ENCODE results near the gene LY86. TPM values are rescaled to one million over a fixed set of nuclear protein-coding genes. Genes with fewer than 3 reads are reported as not detected.

The LY86 gene
- 5.4 TPM for total RNA-seq
- long read RNA-seq, partial matches to known transcripts, result 0 of 3 reads
- long read RNA-seq, other reads (novel, unspliced or antisense), result 3 of 3 reads

DNA sequence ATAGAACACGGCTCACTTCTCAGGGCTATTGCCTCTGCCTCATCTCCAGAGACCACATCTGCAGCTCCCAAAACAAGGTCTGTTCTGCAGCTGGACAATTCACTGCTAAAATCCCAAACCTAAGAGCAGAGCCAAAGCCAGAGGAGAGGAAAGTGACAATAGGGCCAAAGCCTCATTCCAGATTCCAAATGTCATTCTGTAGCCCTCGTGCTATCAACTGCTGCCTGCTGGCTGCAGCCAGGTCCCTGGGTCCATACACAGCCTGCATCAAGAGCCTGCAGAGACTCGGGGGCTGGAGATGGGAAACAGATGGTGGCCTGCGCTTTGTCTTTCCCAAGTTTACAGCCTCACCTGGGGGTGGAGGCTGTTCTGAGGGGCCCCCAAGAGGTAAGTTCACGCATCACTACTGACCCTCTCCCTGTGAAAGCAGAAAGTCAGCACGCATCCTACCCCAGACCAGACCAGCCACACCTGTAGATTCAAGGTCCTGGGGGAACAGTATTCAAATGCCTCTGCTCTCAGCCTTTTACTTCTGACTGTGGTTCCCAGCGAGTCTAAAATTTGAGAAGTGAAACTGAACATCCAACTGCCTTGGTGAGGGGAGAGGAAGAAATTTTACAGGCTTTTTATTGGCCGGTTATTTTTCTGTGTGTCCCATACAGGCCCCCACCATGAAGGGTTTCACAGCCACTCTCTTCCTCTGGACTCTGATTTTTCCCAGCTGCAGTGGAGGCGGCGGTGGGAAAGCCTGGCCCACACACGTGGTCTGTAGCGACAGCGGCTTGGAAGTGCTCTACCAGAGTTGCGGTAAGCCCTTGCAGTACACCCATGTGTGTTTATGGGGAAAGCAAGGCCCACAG is at the start of gene LY86:
Gene LY86, plus strand, starts transcription at position 657 of the 860 bp plus-strand sequence. Its CDS starts 15 bp downstream, at position 672.
- no peak for DNase-seq (ENCODE audit: low spot score)

DNA sequence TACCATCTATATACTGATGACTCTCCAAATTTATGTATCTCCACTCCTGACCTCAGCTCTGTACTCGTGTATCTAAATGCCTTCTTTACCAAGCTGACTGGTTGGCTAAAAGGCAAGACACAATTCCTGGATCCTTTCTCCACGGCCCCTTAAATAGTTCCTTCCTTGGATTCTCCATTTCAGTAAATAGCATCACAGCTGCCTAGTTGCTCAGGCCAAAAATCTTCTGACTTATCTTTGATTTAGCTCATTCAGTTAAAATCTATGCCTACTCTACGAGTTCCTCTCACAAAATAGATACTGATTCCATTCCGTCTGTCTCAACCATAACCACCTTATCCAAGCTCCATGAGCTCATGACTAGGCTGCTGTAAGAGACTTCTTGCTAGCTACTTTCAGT is 49.5 kb upstream of the LY86 start:
- DNase-seq (ENCODE audit: low spot score), result no peak

DNA sequence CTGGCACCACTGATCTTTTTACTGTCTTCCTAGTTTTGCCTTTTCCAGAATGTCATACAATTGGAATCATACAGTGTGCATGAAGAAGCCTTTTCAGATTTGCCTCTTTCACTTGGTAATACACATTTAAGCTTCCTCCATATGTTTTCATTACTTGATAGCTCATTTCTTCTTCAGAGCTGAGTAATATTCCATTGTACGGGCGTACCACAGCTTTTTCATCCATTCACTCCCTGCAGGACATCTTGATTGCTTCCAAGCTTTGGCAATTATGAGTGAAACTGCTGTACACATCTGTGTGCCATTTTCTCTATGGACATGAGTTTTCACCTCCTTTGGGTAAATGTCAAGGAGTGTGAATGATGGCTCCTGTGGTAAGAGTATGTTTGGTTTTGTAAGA is 46.2 kb upstream of the LY86 start:
- no peak for DNase-seq (ENCODE audit: low spot score)

DNA sequence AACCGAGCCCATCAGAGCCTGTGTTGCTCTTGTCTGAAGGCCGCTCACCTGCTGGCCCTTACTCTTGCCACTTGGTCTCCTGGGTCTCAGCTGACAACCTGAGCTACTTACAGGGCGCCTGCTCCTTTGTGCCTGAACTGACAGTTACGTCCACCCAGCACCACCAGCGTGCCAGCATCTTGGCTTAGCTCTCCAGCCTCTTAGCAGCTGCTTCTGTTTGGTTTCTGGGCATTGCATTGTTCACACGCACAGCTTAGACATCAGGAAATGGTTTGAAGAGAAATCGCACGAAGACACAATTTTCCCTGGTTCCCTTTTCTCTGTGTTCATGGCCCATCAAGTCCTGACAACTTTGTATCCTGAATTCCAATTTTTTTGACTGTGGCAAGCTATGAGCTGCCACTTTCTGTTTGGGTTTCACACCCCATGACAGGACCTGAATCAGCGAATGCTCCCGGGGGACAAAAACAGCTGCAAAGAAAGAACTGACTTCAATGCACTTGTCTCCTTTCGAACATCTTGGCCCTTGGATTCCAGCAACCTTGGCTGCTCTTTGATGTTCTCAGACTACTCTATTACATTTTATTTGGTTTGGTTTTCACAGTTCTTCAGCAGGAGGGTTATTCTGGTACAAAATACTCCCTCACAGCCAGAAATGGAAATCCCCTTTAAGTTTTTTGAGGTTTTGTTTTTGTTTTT is 45.2 kb upstream of the LY86 start:
- no peak for DNase-seq (ENCODE audit: low spot score)

DNA sequence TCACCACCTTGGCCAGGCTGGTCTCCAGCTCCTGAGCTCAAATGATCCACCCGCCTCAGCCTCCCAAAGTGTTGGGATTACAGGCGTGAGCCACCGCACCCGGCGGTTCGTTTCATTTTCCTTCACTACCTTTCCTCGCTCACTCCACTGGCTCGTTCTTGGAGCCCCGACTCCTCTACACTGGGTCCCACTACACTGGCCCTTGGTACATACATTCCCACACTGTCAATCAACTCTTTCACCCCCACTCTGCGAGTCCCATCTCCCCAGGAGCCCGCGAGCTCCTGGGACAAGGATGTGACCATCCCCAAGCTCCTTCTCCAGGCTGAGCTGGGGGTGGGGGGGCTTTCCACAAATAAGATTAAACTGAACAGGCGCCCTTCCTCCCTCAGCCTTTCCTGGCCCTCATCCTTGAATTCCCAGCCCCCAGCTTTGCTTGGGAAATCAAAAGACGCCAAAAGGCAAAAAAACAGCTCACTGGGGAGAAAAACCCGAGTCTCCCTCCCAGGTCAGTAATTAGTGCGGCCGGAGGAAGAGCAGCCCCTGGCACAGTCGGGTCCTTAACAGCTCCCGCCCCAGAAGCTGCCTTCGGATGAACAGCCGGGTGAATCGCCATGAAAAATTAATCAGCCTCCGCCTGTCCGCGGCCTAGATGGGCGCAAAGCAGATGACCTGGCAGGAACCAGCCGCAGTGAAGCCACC is 42.8 kb upstream of the LY86 start:
- no peak for DNase-seq (ENCODE audit: low spot score)

DNA sequence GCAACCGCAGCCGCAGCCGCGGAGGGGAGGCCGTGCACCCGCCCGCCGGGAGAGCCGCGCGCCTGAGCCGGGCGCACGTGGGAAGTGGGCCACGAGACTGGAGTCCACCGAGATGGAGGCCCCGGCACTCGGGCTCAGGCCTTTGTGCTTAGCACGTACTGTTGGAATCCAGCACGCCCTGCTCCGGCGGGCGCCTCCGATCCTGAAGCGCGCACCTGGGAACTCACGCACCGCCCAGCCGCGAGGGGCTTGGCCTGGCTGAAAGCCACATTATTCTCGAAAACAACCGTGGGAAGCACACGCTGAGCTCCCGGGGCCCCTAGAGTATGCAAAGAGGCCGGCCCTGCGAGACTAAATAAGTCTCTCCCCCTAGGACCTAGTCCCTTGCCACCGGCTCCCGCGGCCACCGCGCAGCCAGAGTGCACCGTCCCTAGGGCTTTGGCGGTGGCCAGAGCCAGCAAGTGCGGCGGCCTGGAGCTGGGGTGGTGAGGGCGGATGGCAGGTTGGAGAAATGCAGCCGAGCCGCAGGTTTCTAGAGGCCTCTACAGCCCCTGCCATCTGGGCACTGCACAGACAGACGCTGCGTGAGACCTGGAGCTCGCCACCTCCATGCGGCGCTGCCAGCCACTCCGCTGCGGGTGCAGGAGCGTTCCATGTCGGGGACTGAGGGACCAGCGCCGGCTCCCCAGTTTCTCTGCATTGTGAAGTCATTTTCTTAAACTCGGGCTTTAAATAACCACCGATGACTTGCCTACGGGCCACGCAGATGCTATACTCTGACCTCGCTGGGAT is 42.0 kb upstream of the LY86 start:
- no peak for DNase-seq (ENCODE audit: low spot score)

DNA sequence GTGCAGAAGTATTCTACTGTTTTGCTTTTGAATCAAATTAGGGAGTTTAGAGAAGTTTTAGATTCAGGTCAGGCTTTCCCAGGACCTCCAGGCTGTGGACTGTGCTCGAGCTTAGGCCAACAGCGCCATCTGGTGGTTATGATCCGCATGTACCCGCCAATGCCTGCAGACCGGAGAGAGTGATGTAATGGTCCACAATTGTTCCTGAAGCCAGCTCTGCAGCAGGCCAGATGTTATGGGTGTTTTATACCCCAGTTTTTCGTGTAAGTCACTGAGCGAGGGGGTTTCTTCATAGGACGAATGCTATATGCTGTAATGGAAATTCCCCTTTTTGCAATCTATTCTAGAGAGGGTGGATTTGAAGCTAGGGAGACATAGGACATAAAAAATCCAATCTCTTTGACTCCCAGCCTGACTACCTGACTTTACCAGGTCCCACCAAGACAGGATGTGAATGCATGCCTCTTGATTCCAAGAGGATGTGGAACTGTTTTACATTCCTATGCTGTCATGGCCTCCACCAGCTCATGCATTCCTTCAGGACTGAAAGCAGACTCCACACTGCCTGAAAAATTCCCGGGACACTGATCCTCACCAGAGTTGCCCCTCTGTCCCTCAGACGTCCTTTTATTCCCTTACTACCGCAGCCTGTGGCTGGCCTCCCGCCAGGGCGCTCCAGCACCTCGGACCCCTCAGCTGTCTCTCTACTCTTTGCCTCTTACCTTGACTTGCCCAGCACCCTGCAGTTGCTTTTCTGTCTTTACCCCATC is 41.2 kb upstream of the LY86 start:
- DNase-seq (ENCODE audit: low spot score), result peak; percentile 93

DNA sequence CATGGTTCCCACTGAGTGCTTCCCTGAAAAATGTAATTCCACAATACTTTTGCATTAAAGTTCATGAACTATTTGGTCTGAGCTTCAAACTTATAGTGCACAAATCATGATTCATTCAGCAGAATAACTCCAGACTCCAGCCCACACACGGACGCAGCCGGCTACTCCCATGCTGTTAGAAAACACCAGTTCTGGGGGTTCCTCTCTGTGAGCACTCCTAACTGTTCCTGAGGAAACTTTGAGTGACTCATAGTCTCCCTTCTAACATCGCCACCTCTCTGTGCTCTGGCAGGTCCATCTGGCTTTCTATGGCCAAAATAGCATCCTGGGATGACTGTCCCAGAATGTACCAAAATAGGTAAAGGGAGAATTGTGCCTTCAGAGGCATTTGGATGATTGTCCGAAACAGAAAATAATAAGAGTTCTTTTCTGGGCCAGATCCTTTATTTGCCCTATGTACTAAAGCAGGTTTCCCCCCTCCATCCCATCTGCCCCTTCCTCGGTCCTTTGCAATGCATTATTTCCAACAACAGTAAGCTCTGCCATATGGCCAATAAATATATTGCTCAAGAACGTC is 32.3 kb upstream of the LY86 start:
- DNase-seq (ENCODE audit: low spot score), result no peak

DNA sequence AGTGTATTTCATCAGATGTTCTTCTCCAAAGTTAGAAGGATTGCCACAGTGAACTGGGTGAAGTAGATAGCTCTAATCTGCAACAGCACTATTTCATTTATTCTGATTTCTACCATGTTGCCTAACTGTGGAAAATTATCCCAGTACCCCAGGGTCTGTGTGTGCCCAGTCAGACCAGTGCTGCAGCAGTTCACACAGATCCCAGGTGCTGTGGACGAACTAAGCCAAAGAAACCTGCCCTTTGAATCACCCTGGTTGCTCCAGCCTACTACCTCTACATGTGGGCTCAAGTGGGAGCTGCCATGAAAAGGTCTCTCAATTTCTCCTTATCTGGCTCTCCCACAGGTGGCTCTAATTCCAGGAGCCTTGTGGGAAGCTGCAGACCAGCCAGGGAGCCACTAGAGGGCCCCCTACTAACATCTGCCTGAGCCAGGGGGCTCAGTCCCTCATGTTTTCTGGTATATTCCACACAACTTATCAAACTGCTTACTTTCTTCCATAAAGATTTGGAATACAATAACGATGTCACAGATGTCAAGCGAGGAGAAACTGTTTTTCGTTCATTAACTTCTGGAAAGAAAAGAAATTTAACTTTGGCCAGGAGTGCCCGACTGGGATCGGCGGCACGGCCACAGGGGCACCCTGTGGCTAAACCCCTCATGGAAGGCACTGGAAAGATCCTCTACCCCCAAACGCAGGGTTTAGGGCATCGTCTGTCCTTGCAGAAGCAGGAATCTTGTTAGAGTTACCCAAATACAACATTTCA is 31.6 kb upstream of the LY86 start:
- no peak for DNase-seq (ENCODE audit: low spot score)

DNA sequence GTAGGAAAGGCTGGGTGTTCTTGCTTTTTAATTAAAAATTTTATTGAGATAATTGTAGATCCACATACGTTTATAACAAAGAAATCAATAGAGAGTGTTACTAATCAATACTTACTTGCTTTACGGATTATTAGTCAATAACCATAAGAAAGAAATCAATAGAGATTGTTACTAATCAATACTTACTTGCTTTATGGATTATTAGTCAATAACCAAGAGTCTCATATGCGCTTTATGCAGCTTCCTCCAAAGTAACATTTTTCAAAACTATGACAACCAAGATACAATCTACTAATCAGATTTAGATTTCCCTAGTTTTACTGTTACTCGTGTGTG is 31.0 kb upstream of the LY86 start:
- no peak for DNase-seq (ENCODE audit: low spot score)

DNA sequence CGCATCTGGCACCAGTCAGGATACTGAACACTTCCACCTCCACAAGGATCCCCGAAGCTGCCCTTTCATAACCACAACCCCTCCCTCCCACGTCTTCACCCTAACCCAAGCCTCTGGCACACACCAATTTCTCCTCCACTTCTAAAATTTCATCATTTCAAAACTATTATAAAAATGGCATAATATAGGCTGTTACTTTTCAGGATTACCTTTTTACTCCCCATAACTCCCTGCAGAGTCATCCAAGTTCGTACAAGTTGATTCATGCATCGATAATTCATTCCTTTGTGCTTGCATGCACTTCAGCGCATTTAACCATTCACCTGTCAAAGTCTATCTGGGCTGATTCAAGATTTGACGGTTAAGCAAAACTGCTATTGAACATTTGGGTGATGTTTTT is 30.6 kb upstream of the LY86 start:
- no peak for DNase-seq (ENCODE audit: low spot score)

DNA sequence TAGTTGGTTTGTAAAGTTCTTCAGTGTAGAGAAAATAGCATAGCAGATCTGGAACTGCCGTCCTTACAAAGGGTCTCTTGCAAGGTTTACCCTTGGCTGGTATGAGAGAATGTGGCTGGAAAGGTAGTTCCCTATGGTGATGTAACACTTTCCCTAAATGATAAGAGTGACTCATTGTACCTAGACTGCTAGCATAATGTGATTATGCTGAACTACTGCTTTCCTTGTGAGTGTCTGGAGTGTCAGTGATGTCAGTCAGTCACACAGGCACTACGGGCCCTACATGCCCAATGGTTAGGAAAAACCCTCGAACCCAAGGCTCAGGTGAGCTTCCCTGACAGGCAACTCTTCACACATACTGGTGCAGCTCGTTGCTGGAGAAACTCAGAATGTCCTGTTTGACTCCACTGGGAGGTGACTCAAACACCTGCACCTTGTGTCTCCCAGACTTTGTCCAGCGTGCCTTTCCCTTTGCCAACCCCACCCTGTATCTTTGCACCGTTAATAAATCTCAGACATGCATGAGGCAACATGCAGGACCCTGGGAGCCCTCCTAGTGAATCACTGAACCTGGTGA is 28.4 kb upstream of the LY86 start:
- no peak for DNase-seq (ENCODE audit: low spot score)

DNA sequence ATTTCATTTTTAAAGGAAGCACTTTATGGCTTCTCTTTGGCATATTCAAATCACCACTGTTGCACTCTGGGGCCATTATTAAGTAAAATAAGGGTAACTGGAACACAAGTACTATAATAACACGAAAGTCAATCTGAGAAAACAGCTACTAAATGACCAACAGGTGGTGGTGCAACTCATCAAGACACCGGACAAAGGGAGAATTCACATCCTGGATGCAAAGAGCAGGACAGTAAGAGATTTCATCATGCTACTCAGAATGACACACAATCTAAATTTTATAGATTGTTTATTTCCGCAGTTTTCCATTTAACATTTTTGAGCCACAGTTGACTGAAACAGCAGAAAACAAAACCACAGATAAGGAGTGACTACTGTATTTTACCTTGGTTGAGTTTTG is 27.6 kb upstream of the LY86 start:
- DNase-seq (ENCODE audit: low spot score), result no peak

DNA sequence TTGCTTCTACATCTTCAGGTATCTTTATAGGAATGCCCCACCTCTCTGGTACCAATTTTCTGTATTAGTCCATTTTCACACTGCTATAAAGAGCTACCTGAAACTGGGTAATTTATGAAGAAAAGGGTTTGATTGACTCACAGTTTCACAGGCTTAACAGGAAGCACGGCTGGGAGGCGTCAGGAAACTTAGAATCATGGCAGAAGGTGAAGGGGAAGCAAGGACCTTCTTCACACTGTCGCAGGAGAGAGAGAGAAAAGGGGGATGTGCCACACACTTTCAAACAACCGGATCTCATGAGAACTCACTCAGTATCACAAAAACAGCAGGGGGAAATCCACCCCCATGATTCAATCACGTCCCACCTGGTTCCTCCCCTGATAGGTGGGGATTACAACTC is 24.4 kb upstream of the LY86 start:
- DNase-seq (ENCODE audit: low spot score), result no peak

DNA sequence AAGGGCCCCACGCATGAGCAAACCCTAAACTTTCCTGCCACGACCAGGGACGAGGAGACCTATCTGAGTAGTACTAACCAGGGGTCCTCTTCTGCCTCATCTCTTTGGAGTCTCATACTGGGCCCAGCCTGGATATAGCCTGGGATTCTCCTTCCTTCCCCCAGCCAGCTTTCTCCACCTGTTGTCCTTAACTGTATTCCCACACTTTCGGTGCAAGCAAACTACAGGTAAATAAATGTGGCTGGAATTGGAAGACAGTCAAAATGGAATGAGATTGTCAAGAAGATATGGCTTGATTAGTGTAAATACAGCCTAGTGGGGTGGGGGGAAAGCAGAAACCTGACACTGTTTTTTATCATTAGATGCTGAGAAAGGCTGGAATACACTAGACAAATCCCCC is 23.5 kb upstream of the LY86 start:
- DNase-seq (ENCODE audit: low spot score), result no peak

DNA sequence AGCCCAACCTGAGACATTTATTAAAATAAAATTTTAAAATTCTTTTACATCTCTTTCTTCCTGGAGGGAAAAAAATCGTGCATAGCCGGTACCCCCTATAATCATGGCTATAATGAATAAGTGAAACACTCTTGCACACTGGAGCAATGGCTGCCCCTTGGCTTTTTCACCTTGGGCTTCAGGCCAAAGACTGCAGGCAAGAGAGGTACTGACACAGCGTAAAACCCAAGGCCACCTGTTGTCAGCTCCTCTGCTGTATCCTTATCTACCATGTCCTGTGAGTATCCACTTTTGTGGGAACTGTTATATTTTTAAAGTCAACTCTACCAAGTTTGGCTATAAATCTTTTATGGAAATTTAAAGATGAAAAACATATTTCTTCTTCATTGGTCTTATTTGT is 23.0 kb upstream of the LY86 start:
- no peak for DNase-seq (ENCODE audit: low spot score)

DNA sequence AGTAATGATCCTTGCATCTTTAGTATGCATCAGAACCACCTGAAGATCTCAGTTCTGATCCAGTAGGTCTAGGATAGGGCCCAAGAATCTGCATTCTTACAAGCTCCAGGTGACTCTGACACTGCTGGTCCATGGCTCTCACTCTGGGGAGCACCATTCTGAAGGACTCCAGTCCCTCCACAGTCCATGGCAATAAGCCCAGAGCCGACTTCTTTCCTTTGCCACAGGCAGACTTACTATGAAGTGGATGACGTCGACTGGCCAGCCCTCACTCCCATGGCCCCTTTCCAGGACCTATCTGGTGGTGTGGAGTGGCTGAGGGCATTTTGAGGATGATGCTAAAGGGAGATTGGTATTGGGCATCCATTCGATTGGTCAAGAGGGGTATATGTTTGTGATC is 21.8 kb upstream of the LY86 start:
- no peak for DNase-seq (ENCODE audit: low spot score)

DNA sequence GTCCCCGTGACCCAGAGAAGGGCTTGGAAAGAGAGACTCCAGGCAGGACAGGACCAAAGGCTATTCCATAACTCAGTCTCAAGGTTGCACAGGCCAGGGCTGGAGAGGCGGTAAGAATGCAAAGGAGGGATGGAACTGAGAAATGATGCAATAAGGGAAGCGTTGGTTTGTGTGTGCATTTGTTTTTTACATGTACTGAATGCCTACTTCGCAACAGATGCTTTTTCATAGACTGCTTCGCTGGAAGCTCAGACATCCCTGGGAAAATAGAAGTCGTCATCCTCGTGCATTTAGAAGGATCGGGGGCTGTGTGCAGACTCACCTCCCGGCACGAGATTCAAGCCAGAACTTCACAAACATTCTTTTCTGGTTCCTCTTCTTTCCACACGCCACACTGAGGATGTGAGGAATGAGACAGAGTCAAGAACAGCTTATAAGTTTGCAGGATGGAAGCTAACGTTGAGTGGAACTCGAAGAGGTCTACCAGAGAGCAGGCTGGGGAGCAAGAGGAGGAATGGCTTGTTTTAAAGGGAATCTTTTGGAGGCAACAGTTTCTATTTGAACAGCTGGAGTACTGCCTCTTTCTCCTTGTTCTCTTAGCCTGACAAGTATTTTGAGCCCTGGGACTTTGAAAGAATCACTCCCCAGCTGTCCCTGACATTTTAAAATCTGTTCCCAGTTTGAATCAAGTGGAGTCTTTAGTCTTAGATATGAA is 19.3 kb upstream of the LY86 start:
- no peak for DNase-seq (ENCODE audit: low spot score)

DNA sequence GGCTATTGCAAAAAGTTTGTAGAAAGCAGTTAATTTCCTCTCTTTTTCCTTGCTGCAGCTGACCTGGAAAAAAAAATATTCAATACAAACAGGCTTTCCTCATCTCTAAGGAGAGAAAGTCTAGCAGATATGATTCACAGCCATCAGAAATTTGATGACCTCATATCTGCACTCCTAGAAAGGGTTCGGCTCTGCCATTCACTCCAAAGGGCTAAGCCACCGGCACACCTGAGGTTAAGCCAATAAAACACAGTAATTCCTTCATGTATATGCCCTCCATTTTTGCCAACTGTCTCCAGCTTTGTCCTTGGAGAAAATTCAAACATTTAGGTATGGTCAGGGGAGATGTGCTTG is 18.7 kb upstream of the LY86 start:
- no peak for DNase-seq (ENCODE audit: low spot score)

Measured in mesenteric fat pad (tissue), 1 donor.